HEK293T (cell line): Measurements from ENCODE around the gene JUNB.

Experiments
- ARNT ChIP-seq: fragments of 450-650 bp; IDR thresholded peaks from 2 replicates; pipeline ENCODE4 v1.6.1; 2017; ENCODE audit warnings: mild to moderate bottlenecking
- BHLHE40 ChIP-seq: fragments of 450-650 bp; IDR thresholded peaks from 2 replicates; pipeline ENCODE4 v1.6.1; 2016; ENCODE audit warnings: mild to moderate bottlenecking, moderate library complexity, borderline replicate concordance
- CTBP1 ChIP-seq: fragments of 450-650 bp; IDR thresholded peaks from 2 replicates; pipeline ENCODE4 v1.6.1; 2016; ENCODE audit warnings: borderline replicate concordance
- FOXA1 ChIP-seq: fragments of 450-650 bp; IDR thresholded peaks from 2 replicates; pipeline ENCODE4 v1.6.1; 2016; ENCODE audit warnings: mild to moderate bottlenecking
- FOXK2 ChIP-seq: fragments of 450-650 bp; IDR thresholded peaks from 2 replicates; pipeline ENCODE4 v1.6.1; 2016; ENCODE audit warnings: mild to moderate bottlenecking
- FOXM1 ChIP-seq: fragments of 450-650 bp; IDR thresholded peaks from 2 replicates; pipeline ENCODE4 v1.6.1; 2017; ENCODE audit warnings: mild to moderate bottlenecking, borderline replicate concordance
- HDGF ChIP-seq: fragments of 450-650 bp; IDR thresholded peaks from 2 replicates; pipeline ENCODE4 v1.6.1; 2017; ENCODE audit warnings: antibody characterized with exemption, borderline replicate concordance
- LEF1 ChIP-seq: fragments of 450-650 bp; IDR thresholded peaks from 2 replicates; pipeline ENCODE4 v1.6.1; 2017; ENCODE audit warnings: mild to moderate bottlenecking, borderline replicate concordance
- NFRKB ChIP-seq: fragments of 450-650 bp; IDR thresholded peaks from 2 replicates; pipeline ENCODE4 v1.6.1; 2016; ENCODE audit warnings: mild to moderate bottlenecking, moderate library complexity
- PKNOX1 ChIP-seq: fragments of 450-650 bp; IDR thresholded peaks from 2 replicates; pipeline ENCODE4 v1.6.1; 2016
- SP1 ChIP-seq: fragments of 450-650 bp; IDR thresholded peaks from 2 replicates; pipeline ENCODE4 v1.6.1; 2017
- SUZ12 ChIP-seq: fragments of 450-650 bp; IDR thresholded peaks from 2 replicates; pipeline ENCODE4 v1.6.1; 2016; ENCODE audit warnings: mild to moderate bottlenecking
- TARDBP ChIP-seq: fragments of 450-650 bp; IDR thresholded peaks from 2 replicates; pipeline ENCODE4 v1.6.1; 2016
- ZNF384 ChIP-seq: fragments of 450-650 bp; IDR thresholded peaks from 2 replicates; pipeline ENCODE4 v1.6.1; 2016

DNA sequence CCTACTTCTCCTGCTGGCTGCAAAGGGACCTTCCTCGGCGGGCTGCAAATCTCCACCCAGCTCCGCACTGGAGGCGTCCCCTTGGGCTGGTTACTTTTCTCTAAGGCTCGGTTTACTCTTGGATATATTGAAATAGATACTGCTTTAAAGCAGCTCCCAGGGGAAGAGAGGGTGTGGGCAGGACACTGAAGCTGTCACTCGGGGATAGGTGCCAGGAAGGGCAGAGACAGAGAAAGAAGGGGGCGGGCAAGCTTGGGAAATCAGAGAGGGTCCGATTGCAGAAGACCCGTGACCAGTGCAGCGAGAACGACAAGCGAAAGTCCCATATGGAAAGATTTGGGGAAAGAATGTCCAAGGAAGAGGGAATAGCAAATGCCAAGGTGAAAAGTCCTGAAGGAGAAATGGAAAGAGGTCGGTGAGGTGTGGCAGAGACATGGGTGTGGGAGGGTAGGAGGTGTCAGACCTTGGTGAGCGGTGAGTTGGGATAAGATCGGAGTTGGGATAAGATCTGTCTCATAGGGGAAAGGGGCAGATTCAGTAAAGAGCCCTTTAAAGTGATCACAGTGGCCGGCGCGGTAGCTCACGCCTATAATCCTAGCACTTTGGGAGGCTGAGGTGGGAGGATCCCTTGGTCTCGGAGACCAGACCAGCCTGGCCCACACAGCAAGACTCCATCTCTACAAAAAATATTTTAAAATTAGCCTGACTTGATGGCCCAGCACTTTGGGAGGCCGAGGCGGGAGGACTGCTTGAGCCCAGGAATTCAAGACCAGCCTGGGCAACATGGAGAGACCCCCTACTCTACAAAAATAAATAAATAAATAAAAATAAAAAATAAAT is 11.2 kb downstream of the JUNB start:
- TF ChIP-seq FOXM1 (no peak), ZNF384 (no peak), NFRKB (no peak), BHLHE40 (no peak), CTBP1 (no peak), ARNT (no peak), TARDBP (no peak), SP1 (no peak), FOXK2 (no peak), LEF1 (no peak), HDGF (no peak), PKNOX1 (no peak), FOXA1 (no peak), SUZ12 (no peak)
